ENCODE data around the gene KCTD17. TPM values are rescaled to one million over a fixed set of nuclear protein-coding genes. Genes with fewer than 3 reads are reported as not detected.

Gene KCTD17
- total RNA-seq, 2 donors from 2014 or later, result 3.6 to 8.3 TPM

GRCh38 chr22:37107816-37108621 is 56.5 kb downstream of the KCTD17 start:
- WGBS, 2 donors, result 77 to 78% methylated on average over 17 to 18 of the region's 18 CpGs
- ATAC-seq (no peak), DNase-seq (no peak)
- H3K36me3 ChIP-seq (replicated peaks in 1 of 2; ENCODE audit: insufficient read depth in 1 of 2, low read depth in 2 of 2), result no peaks in the 10 kb centered on the region
- H3K27ac ChIP-seq, result no peak overlapping the region
- intact Hi-C loops (cut with DNase I), result no loop called here
- no peak for TF ChIP-seq POLR2A (IDR thresholded peaks at IDR 0.05)
- no peak for TF ChIP-seq CTCF (IDR thresholded peaks at IDR 0.05)
- H3K9me3 ChIP-seq, result no peaks in the 10 kb centered on the region
- no peaks in the 10 kb centered on the region for H3K27me3 ChIP-seq
- no peak overlapping the region for H3K4me3 ChIP-seq
- no peaks in the 10 kb centered on the region for H3K4me1 ChIP-seq

DNA sequence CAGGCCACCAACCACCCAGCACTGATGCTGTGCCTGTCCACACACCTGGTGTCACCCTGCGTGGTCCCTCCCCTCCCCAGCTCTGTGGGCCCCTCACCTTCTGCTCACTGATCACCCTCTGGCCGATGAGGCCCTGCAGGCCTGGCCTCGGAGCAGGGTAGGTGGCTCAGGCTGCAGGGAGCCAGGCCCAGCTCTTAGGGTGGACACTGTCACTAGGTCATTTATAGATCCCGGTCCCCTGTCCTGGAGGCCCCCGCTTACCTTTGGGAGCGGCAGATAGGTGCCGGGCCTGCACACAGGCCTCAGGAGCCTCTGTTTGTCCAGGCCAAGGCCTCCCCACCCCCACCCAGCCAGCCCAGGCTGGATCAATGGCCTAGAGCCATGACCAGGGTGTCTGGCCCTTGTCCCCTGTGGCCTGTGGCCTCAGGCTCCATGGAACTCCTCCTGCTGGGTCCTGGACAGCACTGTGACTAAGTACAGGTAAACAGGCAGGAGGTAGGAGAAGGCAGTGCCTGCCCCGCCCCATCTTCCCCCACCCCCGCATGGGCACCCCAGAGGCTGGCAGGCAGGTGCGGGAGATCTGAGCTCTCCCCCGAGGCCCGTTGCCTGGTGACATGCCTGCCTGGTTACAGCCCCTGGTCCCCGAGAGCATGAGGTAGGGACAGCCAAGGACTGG is 57.8 kb downstream of the KCTD17 start, which contains the start of gene TMPRSS6:
Gene TMPRSS6, minus strand, starts transcription at position 472 of the 676 bp plus-strand sequence. CDS start 6,296 bp downstream, outside the sequence.
- intact Hi-C loops (cut with DNase I), result no loop called here
- no peak within 1 kb of the TSS for H3K27ac ChIP-seq
- WGBS, 2 donors, result 53 to 54% methylated on average over 8 to 10 of the region's 13 CpGs
- peak in 1 of 4 donors; percentile 18 for DNase-seq
- no peak for TF ChIP-seq CTCF (IDR thresholded peaks at IDR 0.05)
- no peak for TF ChIP-seq POLR2A (IDR thresholded peaks at IDR 0.05)
- H3K4me3 ChIP-seq, result no peak within 1 kb of the TSS
- ATAC-seq, result no peak
- no peaks in the 10 kb centered on the region for H3K4me1 ChIP-seq
- no peaks in the 10 kb centered on the region for H3K9me3 ChIP-seq
- no peaks in the 10 kb centered on the region for H3K27me3 ChIP-seq
- H3K36me3 ChIP-seq (replicated peaks in 1 of 2; ENCODE audit: insufficient read depth in 1 of 2, low read depth in 2 of 2), result no peaks in the 10 kb centered on the region

- intact Hi-C loops (cut with DNase I), result no loop called here
- H3K4me3 ChIP-seq, result no peak overlapping the region
- H3K27me3 ChIP-seq, result no peaks in the 10 kb centered on the region
- 83 to 86% methylated on average over 13 of the region's 13 CpGs for WGBS, 2 donors
- H3K36me3 ChIP-seq (replicated peaks in 1 of 2; ENCODE audit: insufficient read depth in 1 of 2, low read depth in 2 of 2), result no peaks in the 10 kb centered on the region
- no peak for ATAC-seq
- no peak overlapping the region for H3K27ac ChIP-seq
- H3K4me1 ChIP-seq, result no peaks in the 10 kb centered on the region
- DNase-seq, result no peak
- no peak for TF ChIP-seq POLR2A (IDR thresholded peaks at IDR 0.05)
- no peak for TF ChIP-seq CTCF (IDR thresholded peaks at IDR 0.05)
- H3K9me3 ChIP-seq, result no peaks in the 10 kb centered on the region
Observed at GRCh38 chr22:37111156-37111717, 59.7 kb downstream of the KCTD17 start.

- Histone ChIP-seq H3K4me1 (no peaks in the 10 kb centered on the region), H3K9me3 (no peaks in the 10 kb centered on the region), H3K4me3 (no peak overlapping the region), H3K27ac (no peak overlapping the region), H3K27me3 (no peaks in the 10 kb centered on the region), H3K36me3 (replicated peaks in 1 of 2; ENCODE audit: insufficient read depth in 1 of 2, low read depth in 2 of 2) (no peaks in the 10 kb centered on the region)
- no peak for DNase-seq
- intact Hi-C loops (cut with DNase I), result no loop called here
- no peak for ATAC-seq
- 43 to 46% methylated on average over 3 to 12 of the region's 12 CpGs for WGBS, 2 donors
- TF ChIP-seq POLR2A (IDR thresholded peaks at IDR 0.05), result no peak
Observed at GRCh38 chr22:37112084-37112728, 60.7 kb downstream of the KCTD17 start.

Small RNA genes within 50 kb of the gene (small RNA-seq; reads per million reads assigned to genes)
- gene RF00019, result not detected

Other genes starting within 250 kb of the KCTD17 start
- gene PVALB, start 234.7 kb upstream of the KCTD17 start, total RNA-seq, result not detected
- gene NCF4, start 190.7 kb upstream of the KCTD17 start, total RNA-seq, result 1 to 10 TPM; 5.9 to 6.0 TPM
- 1 to 10 TPM; 2.0 to 2.9 TPM for gene CSF2RB, start 138.1 kb upstream of the KCTD17 start, total RNA-seq
- gene TST, start 32.3 kb upstream of the KCTD17 start, total RNA-seq, result 10 to 100 TPM; 73.8 to 91.1 TPM
- gene MPST, start 32.0 kb upstream of the KCTD17 start, total RNA-seq, result 100 to 1,000 TPM; 173 TPM
- under 1 TPM; 0.33 to 0.52 TPM for gene TMPRSS6, start 58.0 kb downstream of the KCTD17 start, total RNA-seq
- 1 to 10 TPM in 1 of 2 donors, under 1 TPM in 1; 0.78 to 2.3 TPM for gene IL2RB, start 98.2 kb downstream of the KCTD17 start, total RNA-seq
- gene C1QTNF6, start 136.5 kb downstream of the KCTD17 start, total RNA-seq, result 1 to 10 TPM; 2.0 to 4.7 TPM
- gene SSTR3, start 160.7 kb downstream of the KCTD17 start, total RNA-seq, result 1 to 10 TPM; 1.3 to 4.2 TPM
- gene RAC2, start 192.5 kb downstream of the KCTD17 start, total RNA-seq, result 1 to 10 TPM; 4.3 to 4.9 TPM
- gene CYTH4, start 230.8 kb downstream of the KCTD17 start, total RNA-seq, result 1 to 10 TPM; 2.3 to 7.9 TPM